HG03558 (cell line): Measurements from ENCODE around the gene ZG16B.

Source experiments
- ATAC-seq: cut with Tn5 transposase; IDR thresholded peaks from one replicate; pipeline ENCODE4 v1.9.1; 2021; ENCODE audit warnings: moderate number of reproducible peaks; ENCODE audit not compliant: unreplicated experiment; ENCODE audit errors: extremely low read depth

Gene ZG16B

DNA sequence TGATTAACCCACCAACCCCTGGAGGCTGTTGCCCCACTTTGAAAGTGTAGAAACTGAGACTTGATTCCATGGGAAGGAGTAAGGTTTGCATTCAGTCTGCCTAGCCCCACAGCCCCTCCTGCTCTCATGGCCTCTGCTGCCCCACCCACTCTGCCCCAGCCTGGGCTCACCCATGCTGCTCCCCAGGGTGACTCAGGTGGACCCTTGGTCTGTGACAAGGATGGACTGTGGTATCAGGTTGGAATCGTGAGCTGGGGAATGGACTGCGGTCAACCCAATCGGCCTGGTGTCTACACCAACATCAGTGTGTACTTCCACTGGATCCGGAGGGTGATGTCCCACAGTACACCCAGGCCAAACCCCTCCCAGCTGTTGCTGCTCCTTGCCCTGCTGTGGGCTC lies 25.4 kb upstream of the ZG16B start:
- ATAC-seq = no peak

DNA sequence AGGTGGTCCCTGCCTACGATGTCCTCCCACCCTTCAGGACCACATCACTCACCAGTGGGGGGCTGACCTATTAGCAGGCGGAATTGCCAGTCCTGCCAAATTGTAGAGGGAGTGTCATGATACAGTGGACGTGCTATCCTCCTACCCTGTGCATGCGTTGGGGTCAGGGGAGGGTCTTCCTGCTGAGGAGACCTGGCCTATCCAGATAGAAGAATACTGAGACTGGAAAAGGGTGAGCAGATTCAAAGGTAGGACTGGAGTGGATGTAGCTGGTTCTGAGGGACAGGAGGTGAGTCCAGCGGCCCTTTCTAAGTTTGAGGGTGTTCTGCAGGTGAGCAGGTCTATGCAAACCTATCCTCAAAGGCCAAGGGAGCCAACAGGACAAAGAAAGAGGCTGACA lies 23.8 kb upstream of the ZG16B start:
- no peak for ATAC-seq

DNA sequence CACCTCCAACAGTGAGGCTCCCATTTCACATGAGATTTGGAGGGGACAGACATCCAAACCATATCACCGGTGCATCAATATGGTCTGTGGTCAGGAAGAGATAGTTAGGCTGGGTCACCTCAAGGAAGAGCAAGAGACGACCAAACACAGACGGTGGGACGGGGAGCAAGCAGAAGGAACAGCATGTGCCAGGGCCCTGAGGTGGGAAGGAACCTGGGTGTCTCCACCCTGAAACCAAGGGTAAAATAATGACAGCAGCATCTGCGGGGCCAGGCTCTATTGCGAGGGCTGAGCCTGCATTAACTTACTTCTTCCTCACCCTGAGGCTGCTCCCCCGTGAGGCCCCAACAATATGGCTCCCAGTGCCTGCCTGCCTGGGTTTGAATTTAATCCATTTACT lies 21.9 kb upstream of the ZG16B start:
- no peak for ATAC-seq

DNA sequence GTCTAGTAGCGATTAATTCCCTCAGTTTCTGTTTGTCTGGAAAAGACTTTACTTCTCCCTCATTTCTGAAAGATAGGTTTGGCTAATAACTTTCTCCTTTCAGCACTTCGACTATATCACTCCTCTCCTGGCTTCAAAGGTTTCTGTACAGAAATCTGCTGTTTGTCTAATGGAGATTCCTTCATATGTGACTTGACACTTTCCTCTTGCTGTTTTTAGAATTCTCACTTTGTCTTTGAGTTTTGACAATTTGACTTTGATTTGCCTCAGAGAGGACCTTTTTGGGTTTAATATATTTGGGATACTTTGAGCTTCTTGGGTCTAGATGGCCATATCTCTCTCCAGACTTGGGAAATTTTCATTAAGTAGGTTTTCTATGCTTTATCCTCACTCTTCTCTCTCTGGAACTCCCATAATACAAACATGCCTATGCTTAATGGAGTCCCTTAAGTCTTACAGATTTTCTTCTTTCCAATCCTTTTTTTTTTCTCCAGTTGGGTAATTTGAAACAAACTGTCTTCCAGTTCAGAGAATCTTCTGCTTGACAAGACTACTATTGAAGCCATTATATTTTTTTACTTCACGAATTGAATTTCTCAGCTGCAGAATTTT lies 20.8 kb upstream of the ZG16B start:
- ATAC-seq = no peak

DNA sequence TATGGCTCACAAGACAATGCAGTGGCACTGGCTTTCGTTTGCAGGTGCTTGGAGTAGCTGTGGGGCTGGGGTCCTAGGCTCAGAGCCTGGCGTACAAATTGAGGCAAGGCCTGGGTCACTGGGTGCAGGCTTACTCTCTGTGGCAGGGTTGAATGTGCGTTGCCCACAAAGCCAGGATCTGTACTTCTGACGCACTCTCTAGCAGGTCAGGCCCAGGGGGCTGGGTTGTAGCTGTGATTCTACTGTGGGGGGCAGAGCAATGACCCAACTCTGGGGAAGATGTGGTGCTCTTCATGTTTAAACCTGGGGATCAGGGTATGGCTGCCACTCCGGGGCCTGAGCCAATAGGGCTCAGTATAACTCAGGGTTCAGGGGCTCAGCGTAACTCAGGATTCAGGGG lies 19.5 kb upstream of the ZG16B start:
- no peak for ATAC-seq

DNA sequence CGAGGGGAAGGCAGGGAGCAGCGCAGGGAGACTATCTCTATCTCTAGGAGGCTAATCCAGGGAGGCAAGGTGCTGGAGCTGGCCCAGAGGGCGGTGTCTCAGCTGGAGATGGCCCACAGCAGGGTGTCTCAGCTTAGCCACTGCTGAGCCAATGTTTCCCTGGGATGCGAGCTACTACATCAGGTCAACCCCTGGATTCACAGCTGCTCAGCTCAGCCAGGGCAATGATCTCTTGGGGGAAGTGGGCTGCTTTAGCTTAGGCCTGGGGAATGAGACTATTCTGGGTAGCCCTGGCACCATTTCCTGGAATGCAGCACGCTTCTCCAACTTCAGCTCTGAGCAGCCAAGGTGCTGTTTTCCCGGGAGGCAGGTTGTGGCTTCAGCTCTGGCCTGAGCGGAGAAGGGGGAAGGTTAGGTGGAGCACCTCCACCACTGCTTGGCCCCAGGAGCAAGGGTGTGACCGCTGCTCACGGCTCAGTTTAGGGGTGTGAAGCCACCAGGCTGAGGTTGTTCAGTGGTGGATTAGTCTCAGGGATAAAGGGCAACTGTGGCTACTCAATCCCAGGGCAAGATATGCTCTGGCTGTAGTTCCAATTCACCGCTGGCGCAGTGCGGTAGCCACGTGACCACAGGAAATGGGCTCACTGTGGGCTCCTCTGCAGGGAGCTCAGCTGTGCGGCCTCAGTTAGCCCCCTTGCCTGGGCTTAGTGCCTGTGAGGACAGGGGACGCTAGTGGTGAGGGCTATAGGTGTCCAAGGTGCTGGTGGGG lies 18.2 kb upstream of the ZG16B start:
- ATAC-seq = no peak

DNA sequence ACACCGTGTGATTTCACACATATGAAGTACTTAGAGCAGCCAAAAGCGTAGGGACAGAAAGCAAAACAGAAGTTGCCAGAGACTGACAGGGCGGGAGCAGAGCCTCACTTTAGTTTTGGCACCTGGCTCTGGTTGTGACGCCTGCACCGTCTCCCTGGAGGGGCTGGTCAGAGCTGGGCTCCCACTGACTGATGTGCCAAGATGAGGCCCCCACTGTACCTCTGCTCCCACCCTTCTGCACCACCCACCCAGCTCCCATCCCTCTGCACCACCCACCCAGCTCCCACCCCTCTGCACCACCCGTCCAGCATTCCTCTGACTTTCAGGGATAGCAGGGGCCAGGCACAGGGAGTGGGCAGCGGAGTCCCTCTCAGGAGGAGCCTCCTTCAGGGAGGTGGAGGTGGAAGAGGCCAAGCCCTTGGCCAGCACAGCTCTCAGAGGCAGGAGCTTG lies 16.3 kb upstream of the ZG16B start:
- no peak for ATAC-seq

DNA sequence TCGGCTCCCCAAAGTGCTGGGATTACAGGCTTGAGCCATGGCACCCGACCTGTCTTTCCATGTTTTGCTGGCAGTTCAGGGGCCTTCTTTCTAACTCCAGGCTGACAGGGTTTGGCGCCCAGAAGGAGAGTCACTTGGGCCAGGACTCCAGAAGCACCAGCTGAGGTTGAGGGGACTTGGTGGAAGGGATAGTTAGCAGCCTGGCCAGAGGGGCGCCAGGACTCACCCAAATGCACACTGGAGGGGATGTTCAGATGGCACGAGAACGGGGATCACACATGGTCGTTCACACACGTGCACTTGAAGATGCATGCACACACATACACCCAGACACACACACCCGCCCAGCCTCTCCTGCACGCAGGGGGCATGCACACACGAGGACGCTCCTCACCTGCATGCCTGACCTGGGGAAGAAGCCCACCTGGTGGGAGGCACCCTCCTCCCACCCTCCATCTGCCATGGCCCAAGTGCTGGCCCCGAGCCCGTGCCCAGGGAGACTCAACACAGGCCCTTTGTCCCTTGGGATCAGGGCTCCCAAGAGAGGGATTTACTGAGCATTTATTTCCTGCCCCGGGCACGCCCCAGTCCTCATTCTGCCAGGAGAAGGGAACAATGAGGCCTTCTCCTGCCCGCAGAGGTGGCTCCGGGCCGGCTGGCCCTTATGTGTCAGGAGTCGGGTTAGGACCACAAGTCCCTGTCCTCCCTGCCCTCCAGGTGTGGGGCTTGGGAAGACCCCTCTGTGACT lies 15.4 kb upstream of the ZG16B start:
- no peak for ATAC-seq

DNA sequence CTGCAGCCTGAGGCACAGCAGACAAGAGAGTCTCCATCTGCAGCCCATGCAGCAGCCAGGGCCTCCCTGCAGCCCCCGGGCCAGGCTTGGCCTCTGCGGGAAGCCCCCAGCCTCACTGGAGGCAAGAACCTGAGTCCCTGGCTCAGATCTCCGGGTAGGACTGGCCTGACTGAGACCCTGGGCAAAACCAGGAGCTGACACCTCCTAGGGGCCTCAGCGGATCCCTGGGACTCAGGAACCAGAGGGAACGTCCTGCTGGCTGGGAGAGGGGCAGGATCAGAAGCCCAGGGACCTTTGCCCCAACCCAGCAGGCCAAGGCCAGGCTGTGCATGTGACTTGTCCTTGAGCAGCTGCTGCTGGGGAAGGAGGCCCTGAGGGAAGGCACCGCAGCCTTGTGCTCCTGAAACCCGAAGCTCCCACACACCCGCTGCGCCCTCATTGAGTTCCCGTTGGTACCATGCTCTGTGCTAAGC lies 14.8 kb upstream of the ZG16B start:
- no peak for ATAC-seq

DNA sequence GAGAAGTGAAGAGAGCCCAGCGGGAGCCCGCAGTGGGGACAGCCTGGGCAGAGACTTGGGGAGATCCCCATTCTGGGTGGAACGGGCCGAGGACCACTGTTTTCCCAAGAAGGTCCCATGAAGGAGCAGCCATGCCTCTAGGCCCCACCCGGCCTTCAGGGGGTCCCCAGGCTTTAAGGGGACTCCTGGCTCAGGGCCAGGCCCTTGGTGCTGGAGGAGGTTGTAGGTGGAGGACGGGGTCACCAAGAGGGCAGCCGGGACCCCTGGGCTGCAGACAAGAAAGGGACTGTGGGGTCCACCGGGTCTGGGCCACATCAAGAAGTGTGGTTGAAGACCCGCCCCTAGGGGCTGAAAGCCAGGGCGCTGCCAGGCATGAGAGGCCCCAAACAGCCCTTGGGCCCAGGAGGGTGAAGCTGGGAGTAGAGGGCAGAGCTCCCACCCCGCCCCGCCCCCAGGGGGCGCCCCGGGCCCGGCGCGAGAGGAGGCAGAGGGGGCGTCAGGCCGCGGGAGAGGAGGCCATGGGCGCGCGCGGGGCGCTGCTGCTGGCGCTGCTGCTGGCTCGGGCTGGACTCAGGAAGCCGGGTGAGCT lies 13.3 kb upstream of the ZG16B start, which contains the start of gene PRSS21:
Gene PRSS21 (plus strand): TSS at position 487 of the 589 bp plus-strand sequence. CDS start 32 bp downstream, at position 519.
- no peak for ATAC-seq

DNA sequence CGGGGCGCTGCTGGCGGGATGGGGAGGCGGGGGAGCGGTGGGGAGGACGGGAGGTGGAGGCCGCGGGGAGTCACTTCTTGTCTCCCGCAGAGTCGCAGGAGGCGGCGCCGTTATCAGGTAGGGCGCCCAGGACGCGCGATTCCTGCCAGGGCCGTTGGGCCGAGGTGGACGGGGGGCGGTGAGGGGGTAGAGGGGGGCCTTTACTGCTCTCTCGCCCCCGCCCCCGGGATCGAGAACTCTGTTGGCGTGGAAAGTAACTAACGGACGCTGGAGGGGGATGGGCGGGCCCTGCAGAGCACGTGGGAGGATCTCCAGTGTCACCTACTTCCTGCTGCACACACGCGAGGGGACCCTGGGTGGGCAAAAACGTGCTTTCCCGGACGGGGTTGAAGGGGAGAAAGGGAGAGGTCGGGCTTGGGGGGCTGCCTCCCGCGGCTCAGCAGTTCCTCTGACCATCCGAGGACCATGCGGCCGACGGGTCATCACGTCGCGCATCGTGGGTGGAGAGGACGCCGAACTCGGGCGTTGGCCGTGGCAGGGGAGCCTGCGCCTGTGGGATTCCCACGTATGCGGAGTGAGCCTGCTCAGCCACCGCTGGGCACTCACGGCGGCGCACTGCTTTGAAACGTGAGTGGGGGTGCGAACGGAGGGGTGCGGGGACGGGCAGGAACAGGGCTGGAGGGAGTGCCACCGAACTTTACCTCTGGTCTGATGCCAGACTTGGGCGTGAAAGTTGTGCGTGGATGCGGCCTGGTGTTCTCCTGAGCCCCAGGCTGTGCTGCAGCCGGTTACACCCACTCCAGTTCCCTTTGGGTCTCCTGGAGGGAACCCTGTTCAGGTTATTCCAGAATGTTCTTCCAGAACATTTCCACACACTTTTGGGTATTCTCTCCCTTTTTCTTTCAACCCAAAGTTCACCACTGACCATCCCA lies 12.5 kb upstream of the ZG16B start:
- no peak for ATAC-seq

DNA sequence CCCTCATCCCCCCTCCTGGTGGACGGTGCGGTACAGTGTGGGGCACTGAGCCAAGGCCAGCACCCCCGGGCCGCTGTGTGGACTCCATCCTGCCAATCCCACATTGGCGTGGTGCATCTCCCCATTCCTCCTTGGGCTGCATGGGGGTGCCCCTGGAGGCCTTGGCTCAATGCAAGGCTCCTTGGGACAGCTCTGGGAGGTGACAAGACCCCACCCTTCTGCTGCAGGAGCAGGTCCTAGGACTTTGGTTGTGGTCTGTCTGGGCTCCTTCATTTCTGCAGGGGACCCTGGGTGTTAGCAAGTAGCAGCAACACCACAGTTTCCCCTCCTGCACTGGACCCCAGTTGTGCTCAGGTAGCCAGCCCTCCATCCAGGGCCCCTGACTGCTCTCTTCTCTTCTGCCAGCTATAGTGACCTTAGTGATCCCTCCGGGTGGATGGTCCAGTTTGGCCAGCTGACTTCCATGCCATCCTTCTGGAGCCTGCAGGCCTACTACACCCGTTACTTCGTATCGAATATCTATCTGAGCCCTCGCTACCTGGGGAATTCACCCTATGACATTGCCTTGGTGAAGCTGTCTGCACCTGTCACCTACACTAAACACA lies 11.7 kb upstream of the ZG16B start:
- ATAC-seq = no peak

DNA sequence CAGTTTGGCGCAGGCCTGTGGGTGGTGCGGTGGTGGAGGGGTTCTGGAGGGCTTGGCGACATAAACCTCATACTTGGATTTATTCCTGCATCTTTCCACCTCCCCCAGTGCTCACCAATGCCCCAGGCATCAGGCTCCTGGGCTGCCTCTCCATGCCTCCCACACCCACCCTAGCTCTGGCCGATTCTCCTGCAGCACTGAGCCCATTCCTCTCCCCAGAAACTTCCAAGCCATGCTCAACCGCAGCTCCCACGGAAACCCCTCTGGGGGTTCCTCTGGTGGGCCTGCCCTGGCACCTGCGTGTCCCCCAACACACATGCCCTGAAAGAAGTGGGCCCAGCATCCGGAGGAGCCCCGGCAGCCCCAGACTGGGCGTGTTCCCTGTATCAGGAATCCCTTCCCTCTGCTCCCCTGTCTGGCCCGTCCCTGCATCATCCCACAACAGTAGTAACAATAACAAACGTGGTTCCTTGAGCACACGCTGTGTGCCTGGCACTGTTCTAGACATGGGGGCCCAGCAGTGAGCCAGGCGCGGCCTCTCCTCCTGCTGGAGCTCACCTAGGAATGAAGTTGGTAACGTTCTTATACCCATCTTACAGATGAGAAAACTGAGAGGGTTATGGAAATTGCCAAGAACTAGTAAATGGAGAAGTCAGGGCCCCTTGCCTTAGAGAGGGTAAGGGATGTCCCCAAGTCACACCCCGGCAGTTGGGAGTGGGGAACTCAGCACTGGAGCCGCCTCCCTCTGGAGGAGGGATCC lies 10.7 kb upstream of the ZG16B start:
- no peak for ATAC-seq

DNA sequence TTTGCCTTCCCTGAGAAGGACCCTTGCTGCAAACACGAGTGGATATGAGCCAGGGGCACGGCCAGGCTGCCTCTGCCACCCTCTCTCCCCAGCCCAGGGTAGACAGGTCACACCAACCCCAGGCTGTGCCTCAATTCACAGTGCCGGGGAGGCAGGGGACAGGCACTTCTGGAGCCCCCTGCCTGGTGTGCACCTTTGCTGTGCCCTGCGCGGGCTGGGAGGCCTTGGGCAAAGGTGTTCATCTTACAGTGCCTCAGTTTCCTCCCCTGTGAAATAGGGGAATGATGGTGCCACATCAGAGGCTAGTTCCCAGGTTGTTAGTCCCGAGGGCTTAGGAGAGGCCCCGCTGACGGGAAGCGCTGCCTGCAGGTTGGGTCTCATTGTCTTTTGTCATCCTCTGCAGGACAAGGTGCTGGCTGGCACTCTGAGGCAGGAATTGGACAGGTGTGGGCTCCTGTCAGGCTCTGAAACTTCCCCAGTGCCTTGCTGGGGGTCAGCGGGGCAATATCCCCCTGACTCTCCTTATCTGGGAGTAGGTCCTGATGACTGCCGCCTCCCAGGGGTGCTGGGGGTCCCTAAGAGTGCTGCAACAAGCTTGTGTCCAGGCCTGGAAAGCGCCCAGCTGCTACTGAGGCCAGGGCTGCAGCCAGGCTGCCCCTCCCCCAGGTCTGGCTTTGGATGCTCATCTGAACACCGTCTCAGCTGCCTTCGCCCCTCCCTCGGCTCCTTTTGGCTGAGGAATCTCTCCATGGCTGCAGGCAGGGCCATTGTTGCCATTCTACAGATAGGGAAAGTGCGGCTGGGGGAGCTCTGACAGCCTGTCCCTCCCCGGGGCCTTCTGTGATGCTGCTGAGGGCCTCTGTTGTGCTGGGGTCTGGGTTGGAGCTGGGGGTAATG lies 9.9 kb upstream of the ZG16B start:
- no peak for ATAC-seq

DNA sequence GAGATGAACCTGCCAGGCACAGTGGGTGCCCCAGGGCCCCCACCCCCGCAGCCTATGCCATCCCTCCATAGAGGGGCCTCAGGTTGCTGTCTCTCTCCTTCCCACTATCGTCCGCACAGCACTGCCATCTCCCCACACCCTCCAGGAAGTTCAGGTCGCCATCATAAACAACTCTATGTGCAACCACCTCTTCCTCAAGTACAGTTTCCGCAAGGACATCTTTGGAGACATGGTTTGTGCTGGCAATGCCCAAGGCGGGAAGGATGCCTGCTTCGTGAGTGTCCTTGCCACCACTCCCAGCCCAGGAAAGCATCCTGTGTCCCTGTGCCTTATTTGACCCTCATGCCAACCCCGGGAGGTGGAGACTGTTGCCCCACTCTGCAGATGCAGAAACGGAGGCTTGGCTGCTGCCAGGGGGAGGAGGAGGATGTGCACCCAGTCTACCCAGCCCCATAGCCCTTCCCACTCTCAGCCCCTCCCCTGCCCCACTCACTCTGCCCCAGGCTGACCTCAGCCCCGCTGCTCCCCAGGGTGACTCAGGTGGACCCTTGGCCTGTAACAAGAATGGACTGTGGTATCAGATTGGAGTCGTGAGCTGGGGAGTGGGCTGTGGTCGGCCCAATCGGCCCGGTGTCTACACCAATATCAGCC lies 9.1 kb upstream of the ZG16B start:
- no peak for ATAC-seq

DNA sequence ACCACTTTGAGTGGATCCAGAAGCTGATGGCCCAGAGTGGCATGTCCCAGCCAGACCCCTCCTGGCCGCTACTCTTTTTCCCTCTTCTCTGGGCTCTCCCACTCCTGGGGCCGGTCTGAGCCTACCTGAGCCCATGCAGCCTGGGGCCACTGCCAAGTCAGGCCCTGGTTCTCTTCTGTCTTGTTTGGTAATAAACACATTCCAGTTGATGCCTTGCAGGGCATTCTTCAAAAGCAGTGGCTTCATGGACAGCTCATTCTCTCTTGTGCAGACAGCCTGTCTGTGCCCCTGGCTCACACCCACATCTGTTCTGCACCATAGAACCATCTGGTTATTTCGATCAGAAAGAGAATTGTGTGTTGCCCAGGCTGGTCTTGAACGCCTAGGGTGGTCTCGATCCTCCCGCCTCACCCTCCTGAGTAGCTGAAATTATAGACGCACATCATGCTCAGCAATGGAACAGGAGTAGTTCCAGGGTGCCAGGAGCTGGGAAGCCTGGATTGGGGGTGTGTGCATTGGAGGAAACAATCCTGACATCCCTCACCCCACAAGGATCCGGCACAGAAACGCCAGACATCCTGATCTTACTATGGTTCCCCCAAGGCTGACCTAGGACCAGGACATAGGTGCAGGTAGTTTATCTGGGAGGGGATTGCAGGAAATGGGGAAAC lies 8.5 kb upstream of the ZG16B start:
- no peak for ATAC-seq

DNA sequence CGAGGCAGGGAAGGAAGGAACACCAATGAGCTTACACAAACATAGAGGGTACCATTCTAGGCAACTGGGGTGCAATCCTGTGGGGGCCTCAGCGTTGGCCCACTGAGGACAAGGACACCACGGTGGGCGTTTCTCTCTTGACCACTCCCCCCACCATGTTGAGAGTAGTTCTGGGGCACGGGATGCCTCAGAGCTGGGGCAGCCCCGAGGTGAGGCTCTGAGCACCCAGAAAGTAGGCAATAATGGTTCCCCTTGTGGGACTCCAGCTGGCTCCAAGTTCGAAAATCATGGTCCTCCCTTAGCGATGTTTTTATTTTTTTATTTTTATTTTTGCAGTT lies 8.0 kb upstream of the ZG16B start:
- ATAC-seq = no peak
